Body of pancreas (tissue), 4 donors: ENCODE measurements around the gene MYLK.

ENCODE experiments used
- CTCF ChIP-seq, 7 experiments: fragments of 450-650 bp in 4 of 7; fragments of 200-600 bp in 3 of 7; sonication (generic) in 3 of 7; IDR thresholded peaks; one replicate each; pipeline ENCODE4 v1.5.1; 2016 to 2019; ENCODE audit warnings: antibody characterized with exemption in 7 of 7
- POLR2A ChIP-seq, 3 donors: fragments of 450-650 bp; IDR thresholded peaks; one replicate each; pipeline ENCODE4 v1.6.1; 2016; ENCODE audit warnings: antibody characterized with exemption in 3 of 3, mild to moderate bottlenecking in 2 of 3

GRCh38 chr3:123621850-123622189, 262.3 kb downstream of the MYLK start:
- TF ChIP-seq CTCF (IDR thresholded peaks at IDR 0.05), result no peak
- TF ChIP-seq POLR2A (IDR thresholded peaks at IDR 0.05), result no peak
